Nephron (organoid): Measurements from ENCODE around the gene PTPA.

Source experiments
- H3K27ac Mint-ChIP-seq, 3 experiments: 2 replicates each; pipeline ENCODE4 v1.8.0; 2020; ENCODE audit warnings: mixed read lengths in 3 of 3, mild to moderate bottlenecking in 2 of 3, moderate library complexity in 1 of 3
- H3K27me3 Mint-ChIP-seq: 2 replicates; pipeline ENCODE4 v1.8.0; 2021; ENCODE audit warnings: low read depth, mild to moderate bottlenecking, moderate library complexity, mixed read lengths
- H3K36me3 Mint-ChIP-seq: 2 replicates; pipeline ENCODE4 v1.8.0; 2020; ENCODE audit warnings: low read depth, mixed read lengths
- H3K4me1 Mint-ChIP-seq: 2 replicates; pipeline ENCODE4 v1.8.0; 2020; ENCODE audit warnings: mixed read lengths
- H3K4me3 Mint-ChIP-seq, 3 experiments: 2 replicates each; pipeline ENCODE4 v1.8.0; 2020; ENCODE audit warnings: mild to moderate bottlenecking in 3 of 3, mixed read lengths in 3 of 3, moderate library complexity in 2 of 3
- H3K9me3 Mint-ChIP-seq: 2 replicates; pipeline ENCODE4 v1.8.0; 2020; ENCODE audit warnings: mixed read lengths
- TF ChIP-seq, protein P1 (sequence below), 3 experiments: fragments of 200-600 bp; sonication (generic); IDR thresholded peaks; one replicate each; pipeline ENCODE4 v1.5.0; 2021; ENCODE audit warnings: antibody characterized with exemption in 3 of 3; ENCODE audit not compliant: unreplicated experiment in 3 of 3

The PTPA gene

GRCh38 chr9:129173296-129174101 lies 62.3 kb downstream of the PTPA start:
- Mint-ChIP-seq H3K36me3 (no peaks in the 10 kb centered on the region), H3K27ac (peak overlapping the region; percentile 99), H3K9me3 (no peaks in the 10 kb centered on the region), H3K4me3 (peak overlapping the region; percentile 80 to 97 (median 93)), H3K27me3 (peaks cover 4% of the 10 kb centered on the region), H3K4me1 (peaks cover 12% of the 10 kb centered on the region)
- TF ChIP-seq, protein P1, sequence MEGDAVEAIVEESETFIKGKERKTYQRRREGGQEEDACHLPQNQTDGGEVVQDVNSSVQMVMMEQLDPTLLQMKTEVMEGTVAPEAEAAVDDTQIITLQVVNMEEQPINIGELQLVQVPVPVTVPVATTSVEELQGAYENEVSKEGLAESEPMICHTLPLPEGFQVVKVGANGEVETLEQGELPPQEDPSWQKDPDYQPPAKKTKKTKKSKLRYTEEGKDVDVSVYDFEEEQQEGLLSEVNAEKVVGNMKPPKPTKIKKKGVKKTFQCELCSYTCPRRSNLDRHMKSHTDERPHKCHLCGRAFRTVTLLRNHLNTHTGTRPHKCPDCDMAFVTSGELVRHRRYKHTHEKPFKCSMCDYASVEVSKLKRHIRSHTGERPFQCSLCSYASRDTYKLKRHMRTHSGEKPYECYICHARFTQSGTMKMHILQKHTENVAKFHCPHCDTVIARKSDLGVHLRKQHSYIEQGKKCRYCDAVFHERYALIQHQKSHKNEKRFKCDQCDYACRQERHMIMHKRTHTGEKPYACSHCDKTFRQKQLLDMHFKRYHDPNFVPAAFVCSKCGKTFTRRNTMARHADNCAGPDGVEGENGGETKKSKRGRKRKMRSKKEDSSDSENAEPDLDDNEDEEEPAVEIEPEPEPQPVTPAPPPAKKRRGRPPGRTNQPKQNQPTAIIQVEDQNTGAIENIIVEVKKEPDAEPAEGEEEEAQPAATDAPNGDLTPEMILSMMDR (IDR thresholded peaks at IDR 0.05; ENCODE audit: unreplicated experiment in 3 of 3), result no peak

DNA sequence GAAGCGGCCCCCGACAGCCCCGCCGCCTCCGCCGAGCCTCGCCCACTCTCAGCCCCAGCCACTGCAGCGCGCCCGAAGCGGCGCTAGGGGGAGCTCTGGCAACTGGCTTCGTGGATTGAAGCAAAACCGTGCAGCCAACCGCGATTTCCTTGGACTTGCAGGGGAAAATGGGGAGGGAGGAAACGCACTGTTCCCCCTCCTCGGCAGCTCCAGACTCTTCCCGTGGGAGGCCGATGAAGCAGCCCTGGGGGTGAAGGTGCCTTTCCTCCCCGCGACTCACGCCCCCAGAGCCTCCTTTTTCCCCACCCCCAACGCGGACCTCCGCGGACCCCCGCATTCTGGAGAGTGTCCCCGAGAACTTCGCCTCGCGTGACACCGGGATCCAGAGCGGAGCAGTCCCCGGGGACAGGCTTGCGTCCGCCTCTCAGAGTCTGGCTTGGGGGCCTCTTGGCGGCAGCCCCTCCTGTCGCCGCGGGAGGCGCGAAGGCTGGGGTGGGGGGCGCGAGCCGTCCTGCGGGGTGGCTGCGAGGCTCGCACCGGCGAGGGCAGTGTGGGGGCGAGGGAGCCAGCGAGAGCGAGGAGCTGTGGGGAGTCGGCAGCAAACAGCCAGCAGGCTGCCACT lies 63.0 kb downstream of the PTPA start:
- Mint-ChIP-seq H3K9me3 (no peaks in the 10 kb centered on the region), H3K27me3 (peaks cover 9% of the 10 kb centered on the region), H3K4me1 (peaks cover 16% of the 10 kb centered on the region), H3K4me3 (peak overlapping the region; percentile 93 to 97 (median 93)), H3K36me3 (no peaks in the 10 kb centered on the region), H3K27ac (peak overlapping the region; percentile 99)
- TF ChIP-seq, protein P1 (IDR thresholded peaks at IDR 0.05; ENCODE audit: unreplicated experiment in 3 of 3), result peak; percentile 96 to 98 (median 98)

GRCh38 chr9:129174724-129175514 lies 63.7 kb downstream of the PTPA start:
- Mint-ChIP-seq H3K4me1 (peaks cover 16% of the 10 kb centered on the region), H3K27ac (peak overlapping the region; percentile 99), H3K9me3 (no peaks in the 10 kb centered on the region), H3K36me3 (no peaks in the 10 kb centered on the region), H3K27me3 (peaks cover 9% of the 10 kb centered on the region), H3K4me3 (peak overlapping the region; percentile 93 to 97 (median 94))
- TF ChIP-seq, protein P1 (IDR thresholded peaks at IDR 0.05; ENCODE audit: unreplicated experiment in 3 of 3), result peak in 1 of 3 experiments; percentile 16

DNA sequence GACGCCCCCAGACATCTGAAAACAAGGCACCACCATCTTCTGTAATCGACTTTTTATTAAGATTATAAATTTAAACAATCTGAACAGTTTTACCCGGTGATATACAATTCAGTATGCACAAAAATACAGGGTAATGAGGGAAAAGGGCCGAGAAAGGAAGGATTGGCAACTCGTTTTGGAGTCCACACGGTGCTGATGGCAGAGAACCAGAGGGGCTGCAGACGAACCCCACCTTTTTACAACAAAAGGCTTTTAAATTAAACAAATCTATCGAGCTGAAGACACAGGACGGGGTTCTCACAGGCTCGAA lies 64.3 kb downstream of the PTPA start:
- H3K9me3 Mint-ChIP-seq, result no peaks in the 10 kb centered on the region
- peaks cover 9% of the 10 kb centered on the region for H3K27me3 Mint-ChIP-seq
- TF ChIP-seq, protein P1 (IDR thresholded peaks at IDR 0.05; ENCODE audit: unreplicated experiment in 3 of 3), result no peak
- H3K36me3 Mint-ChIP-seq, result no peaks in the 10 kb centered on the region
- peak overlapping the region; percentile 92 to 97 (median 94) for H3K4me3 Mint-ChIP-seq
- peak overlapping the region; percentile 99 for H3K27ac Mint-ChIP-seq
- peaks cover 17% of the 10 kb centered on the region for H3K4me1 Mint-ChIP-seq

- H3K9me3 Mint-ChIP-seq, result no peaks in the 10 kb centered on the region
- peaks cover 23% of the 10 kb centered on the region for H3K4me1 Mint-ChIP-seq
- TF ChIP-seq, protein P1 (IDR thresholded peaks at IDR 0.05; ENCODE audit: unreplicated experiment in 3 of 3), result no peak
- peak overlapping the region; percentile 99 for H3K27ac Mint-ChIP-seq
- no peaks in the 10 kb centered on the region for H3K36me3 Mint-ChIP-seq
- H3K27me3 Mint-ChIP-seq, result peaks cover 14% of the 10 kb centered on the region
- peak overlapping the region; percentile 92 to 97 (median 94) for H3K4me3 Mint-ChIP-seq
These were observed 64.8 kb downstream of the PTPA start for GRCh38 chr9:129175825-129176633.
